ENCODE results near the gene TXNDC17.
"Not testable (repeated sequence)": the region's sequence is repeated elsewhere in the genome, so short reads cannot be mapped to it uniquely, and the experiment has no call there.

Gene TXNDC17

GRCh38 chr17:6660805-6661463 lies 20.1 kb downstream of the TXNDC17 start:
- H2AFZ ChIP-seq (ENCODE audit: low read depth, low read length, severe bottlenecking): no peak overlapping the region
- H3K4me3 ChIP-seq (ENCODE audit: insufficient read depth, low read length, poor library complexity, severe bottlenecking): no peak overlapping the region
- no peaks in the 10 kb centered on the region for H3K79me2 ChIP-seq (ENCODE audit: insufficient read depth, low read length)
- no peak overlapping the region for H3K9ac ChIP-seq (ENCODE audit: low read length)
- no peak overlapping the region for H3K27ac ChIP-seq (ENCODE audit: low read depth, low read length)
- no peaks in the 10 kb centered on the region for H3K9me2 ChIP-seq (replicated peaks; ENCODE audit: insufficient read depth, low read length)
- no peaks in the 10 kb centered on the region for H3K36me3 ChIP-seq (ENCODE audit: low read length)
- H3K27me3 ChIP-seq (ENCODE audit: low read length): no peaks in the 10 kb centered on the region
- TF ChIP-seq CTCF (IDR thresholded peaks at IDR 0.05; ENCODE audit: insufficient read depth, low read length, poor library complexity, severe bottlenecking): no peak
- TF ChIP-seq EZH2phosphoT487 (conservative IDR thresholded peaks at IDR 0.05; ENCODE audit: low read length): no peak
- no peaks in the 10 kb centered on the region for H3F3A ChIP-seq (ENCODE audit: insufficient read depth)
- no peaks in the 10 kb centered on the region for H3K9me3 ChIP-seq (ENCODE audit: insufficient read depth, low read length)
- no peaks in the 10 kb centered on the region for H4K20me1 ChIP-seq (ENCODE audit: low read depth, low read length)
- H3K4me2 ChIP-seq (ENCODE audit: low read depth, low read length, poor library complexity, severe bottlenecking): peak overlapping the region; percentile 25

DNA sequence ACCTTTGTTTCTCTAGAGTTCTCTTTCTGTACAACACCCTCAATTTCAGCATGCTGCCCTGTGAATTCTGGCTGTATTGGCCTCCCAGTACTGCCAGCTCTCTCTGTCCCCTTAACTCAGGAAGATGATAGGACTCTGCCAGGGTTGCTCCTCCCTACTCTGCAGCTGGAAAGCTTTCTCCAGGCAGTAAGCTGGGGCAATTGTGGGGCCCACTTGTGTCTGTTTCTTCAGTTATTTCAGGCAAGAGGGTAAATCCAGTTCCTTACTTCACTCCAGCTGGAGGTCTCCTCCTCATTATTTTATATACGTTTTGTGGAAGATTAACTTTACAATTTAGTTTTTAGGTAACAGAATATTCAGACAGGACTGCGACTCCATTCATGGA lies 20.6 kb downstream of the TXNDC17 start:
- H3K4me2 ChIP-seq (ENCODE audit: low read depth, low read length, poor library complexity, severe bottlenecking): no peak overlapping the region
- no peak overlapping the region for H3K9ac ChIP-seq (ENCODE audit: low read length)
- no peak for TF ChIP-seq CTCF (IDR thresholded peaks at IDR 0.05; ENCODE audit: insufficient read depth, low read length, poor library complexity, severe bottlenecking)
- TF ChIP-seq EZH2phosphoT487 (conservative IDR thresholded peaks at IDR 0.05; ENCODE audit: low read length): no peak
- no peaks in the 10 kb centered on the region for H3K36me3 ChIP-seq (ENCODE audit: low read length)
- H3F3A ChIP-seq (ENCODE audit: insufficient read depth): no peaks in the 10 kb centered on the region
- no peak overlapping the region for H3K27ac ChIP-seq (ENCODE audit: low read depth, low read length)
- H3K9me2 ChIP-seq (replicated peaks; ENCODE audit: insufficient read depth, low read length): no peaks in the 10 kb centered on the region
- no peaks in the 10 kb centered on the region for H3K79me2 ChIP-seq (ENCODE audit: insufficient read depth, low read length)
- no peaks in the 10 kb centered on the region for H4K20me1 ChIP-seq (ENCODE audit: low read depth, low read length)
- H2AFZ ChIP-seq (ENCODE audit: low read depth, low read length, severe bottlenecking): no peak overlapping the region
- no peaks in the 10 kb centered on the region for H3K27me3 ChIP-seq (ENCODE audit: low read length)
- H3K9me3 ChIP-seq (ENCODE audit: insufficient read depth, low read length): no peaks in the 10 kb centered on the region
- H3K4me3 ChIP-seq (ENCODE audit: insufficient read depth, low read length, poor library complexity, severe bottlenecking): no peak overlapping the region

DNA sequence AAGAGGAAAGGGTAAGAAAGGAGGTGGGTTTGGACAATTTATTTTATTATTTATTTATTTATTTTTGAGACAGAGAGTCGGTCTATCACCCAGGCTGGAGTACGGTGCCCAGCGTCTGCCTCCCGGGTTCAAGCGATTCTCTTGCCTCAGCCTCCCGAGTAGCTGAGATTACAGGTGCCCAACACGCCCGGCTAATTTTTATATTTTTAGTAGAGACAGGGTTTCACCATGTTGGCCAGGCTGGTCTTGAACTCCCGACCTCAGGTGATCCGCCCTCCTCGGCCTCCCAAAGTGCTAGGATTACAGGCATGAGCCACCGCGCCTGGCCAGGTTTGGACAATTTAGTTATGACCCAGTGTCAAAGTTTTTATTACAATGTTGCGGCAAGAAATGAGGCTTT lies 22.3 kb downstream of the TXNDC17 start:
- H2AFZ ChIP-seq (ENCODE audit: low read depth, low read length, severe bottlenecking); H3K79me2 ChIP-seq (ENCODE audit: insufficient read depth, low read length); H3K9me3 ChIP-seq (ENCODE audit: insufficient read depth, low read length); H3F3A ChIP-seq (ENCODE audit: insufficient read depth); H3K9me2 ChIP-seq (replicated peaks; ENCODE audit: insufficient read depth, low read length); H3K4me3 ChIP-seq (ENCODE audit: insufficient read depth, low read length, poor library complexity, severe bottlenecking); H3K4me2 ChIP-seq (ENCODE audit: low read depth, low read length, poor library complexity, severe bottlenecking); H3K27ac ChIP-seq (ENCODE audit: low read depth, low read length); H3K9ac ChIP-seq (ENCODE audit: low read length); H3K36me3 ChIP-seq (ENCODE audit: low read length); H3K27me3 ChIP-seq (ENCODE audit: low read length); H4K20me1 ChIP-seq (ENCODE audit: low read depth, low read length): not testable (repeated sequence)

- Histone ChIP-seq H3K79me2 (ENCODE audit: insufficient read depth, low read length) (no peaks in the 10 kb centered on the region), H3K4me2 (ENCODE audit: low read depth, low read length, poor library complexity, severe bottlenecking) (no peak overlapping the region), H3K9me3 (ENCODE audit: insufficient read depth, low read length) (no peaks in the 10 kb centered on the region), H3F3A (ENCODE audit: insufficient read depth) (no peaks in the 10 kb centered on the region), H3K4me3 (ENCODE audit: insufficient read depth, low read length, poor library complexity, severe bottlenecking) (no peak overlapping the region), H3K36me3 (ENCODE audit: low read length) (no peaks in the 10 kb centered on the region), H3K9ac (ENCODE audit: low read length) (no peak overlapping the region), H4K20me1 (ENCODE audit: low read depth, low read length) (no peaks in the 10 kb centered on the region), H3K27ac (ENCODE audit: low read depth, low read length) (no peak overlapping the region), H3K9me2 (replicated peaks; ENCODE audit: insufficient read depth, low read length) (no peaks in the 10 kb centered on the region), H3K27me3 (ENCODE audit: low read length) (no peaks in the 10 kb centered on the region), H2AFZ (ENCODE audit: low read depth, low read length, severe bottlenecking) (no peak overlapping the region)
- TF ChIP-seq CTCF (IDR thresholded peaks at IDR 0.05; ENCODE audit: insufficient read depth, low read length, poor library complexity, severe bottlenecking): peak; percentile 65
- TF ChIP-seq EZH2phosphoT487 (conservative IDR thresholded peaks at IDR 0.05; ENCODE audit: low read length): no peak
Observed at GRCh38 chr17:6666077-6666521, 25.2 kb downstream of the TXNDC17 start.

Measured in SU-DHL-6 (cell line).